Stimulated activated CD4-positive, alpha-beta T cell treated with anti-CD3 and anti-CD28 coated beads, Interleukin-1b, Interleukin-23, amount 100 ng/mL, for 48 hours (primary cell): ENCODE results near the gene PDE6B.

Source experiments
- DNase-seq: peaks from one replicate; pipeline ENCODE4 v3.0.0-alpha.2; 2020

Gene PDE6B

DNA sequence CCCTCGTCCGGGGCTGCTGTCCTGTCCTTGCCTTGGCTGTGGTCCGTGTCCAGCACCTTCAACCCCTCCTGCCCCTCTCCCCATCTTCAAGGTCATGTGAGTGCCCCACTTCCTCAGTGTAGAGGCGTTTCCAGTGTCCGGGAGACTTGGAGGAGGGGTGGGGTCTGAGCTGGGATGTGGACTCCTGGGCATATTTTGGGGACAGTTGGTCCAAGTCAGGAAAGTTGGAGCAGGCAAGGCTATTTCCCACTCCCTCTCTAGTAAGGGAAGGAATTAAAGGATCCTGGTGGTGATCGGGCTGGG is 83.2 kb downstream of the PDE6B start:
- no peak for DNase-seq

DNA sequence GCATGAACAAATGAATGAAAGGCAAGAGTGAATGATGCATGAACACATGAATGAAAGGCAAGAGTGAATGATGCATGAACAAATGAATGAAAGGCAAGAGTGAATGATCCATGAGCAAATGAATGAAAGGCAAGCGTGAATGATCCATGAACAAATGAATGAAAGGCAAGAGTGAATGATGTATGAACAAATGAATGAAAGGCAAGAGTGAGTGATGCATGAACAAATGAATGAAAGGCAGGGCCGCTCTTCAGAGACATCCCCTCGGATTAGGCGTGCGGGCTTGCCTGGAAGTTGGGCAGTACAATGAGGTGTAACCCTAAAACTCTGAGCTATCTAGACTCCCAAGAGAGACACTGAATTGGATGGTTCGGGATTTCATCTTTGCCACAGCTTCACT is 84.0 kb downstream of the PDE6B start:
- DNase-seq = no peak

DNA sequence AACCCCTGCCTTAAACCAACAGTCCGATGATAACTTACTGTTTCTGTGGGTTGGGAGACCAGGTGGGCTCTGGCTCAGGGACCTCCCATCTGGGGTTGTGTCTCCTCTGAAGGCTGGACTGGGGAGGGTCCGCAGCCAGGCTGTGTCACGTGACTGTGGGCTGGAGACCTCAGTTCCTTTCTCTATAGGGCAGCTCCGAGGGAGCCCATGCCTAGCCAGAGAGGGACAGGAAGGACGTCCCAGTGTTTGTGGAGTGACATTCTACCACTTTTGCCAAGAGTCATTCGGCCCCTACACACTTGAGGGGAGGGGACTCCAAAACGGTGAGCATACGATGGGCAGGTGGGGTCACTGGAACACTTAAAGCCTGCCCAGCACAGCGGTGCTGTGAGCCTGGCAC is 84.7 kb downstream of the PDE6B start:
- no peak for DNase-seq

DNA sequence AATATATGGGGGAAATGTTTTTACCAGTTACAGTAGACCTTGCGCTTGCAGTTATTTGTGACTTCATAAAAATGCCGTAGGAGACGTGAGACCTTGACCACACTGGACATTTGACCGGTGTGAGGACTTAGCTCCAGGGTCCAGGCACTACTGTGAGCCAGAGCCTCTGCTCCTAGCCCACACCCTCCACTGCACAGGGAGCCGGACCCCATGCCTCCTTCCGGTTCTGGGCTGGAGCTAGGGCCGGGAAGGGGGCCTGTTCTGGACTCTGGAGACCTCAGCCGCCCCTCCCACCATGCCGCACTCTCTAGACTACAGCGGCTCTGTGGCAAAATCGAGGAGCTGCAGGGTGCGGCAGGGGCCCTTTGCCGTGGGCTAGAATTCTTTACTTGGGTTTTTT is 85.5 kb downstream of the PDE6B start:
- DNase-seq = no peak

DNA sequence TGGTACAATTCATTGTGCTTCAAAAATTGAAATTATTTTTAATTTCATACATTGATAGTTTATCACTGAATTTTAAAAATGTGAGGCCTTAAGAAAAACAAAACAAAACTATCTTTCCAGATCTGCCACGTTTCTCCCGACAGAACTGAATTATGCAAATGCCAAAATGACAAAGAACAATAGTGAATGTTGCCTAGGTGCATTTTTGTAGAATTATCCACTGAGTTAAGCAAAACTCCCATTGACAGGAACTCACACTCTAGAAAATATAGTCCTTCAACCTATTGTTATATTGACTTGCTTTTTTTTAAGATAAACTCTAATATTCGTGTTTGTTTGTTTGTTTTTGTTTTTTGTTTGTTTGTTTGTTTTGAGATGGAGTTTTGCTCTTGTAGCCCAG is 86.7 kb downstream of the PDE6B start:
- DNase-seq = no peak

DNA sequence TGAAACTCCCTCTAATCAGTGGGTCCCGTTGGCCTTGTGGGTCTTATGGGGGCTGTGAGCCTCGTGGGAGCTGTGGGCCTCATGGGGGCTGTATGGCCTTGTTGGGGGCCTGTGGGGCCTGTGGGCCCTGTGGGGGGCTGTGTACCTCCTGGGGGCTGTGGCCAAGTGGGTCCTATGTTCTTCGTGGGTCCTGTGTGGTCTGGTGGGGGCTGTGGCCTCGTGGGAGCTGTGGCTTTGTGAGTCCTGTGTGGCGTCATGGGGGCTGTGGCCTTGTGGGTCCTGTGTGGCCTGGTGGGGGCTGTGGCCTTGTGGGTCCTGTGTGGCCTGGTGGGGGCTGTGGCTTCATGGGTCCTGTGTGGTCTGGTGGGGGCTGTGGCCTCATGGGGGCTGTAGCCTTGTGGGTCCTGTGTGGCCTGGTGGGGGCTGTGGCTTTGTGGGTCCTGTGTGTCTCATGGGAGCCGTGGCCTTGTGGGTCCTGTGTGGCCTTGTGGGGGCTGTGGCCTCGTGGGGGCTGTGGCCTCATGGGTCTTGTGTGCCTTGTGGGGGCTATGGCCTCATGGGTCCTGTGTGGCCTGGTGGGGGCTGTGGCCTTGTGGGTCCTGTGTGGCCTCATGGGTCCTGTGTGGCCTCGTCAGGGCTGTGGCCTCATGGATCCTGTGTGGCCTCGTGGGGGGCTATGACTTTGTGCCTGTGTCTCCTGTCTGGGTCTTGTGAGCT is 87.7 kb downstream of the PDE6B start:
- DNase-seq = no peak

DNA sequence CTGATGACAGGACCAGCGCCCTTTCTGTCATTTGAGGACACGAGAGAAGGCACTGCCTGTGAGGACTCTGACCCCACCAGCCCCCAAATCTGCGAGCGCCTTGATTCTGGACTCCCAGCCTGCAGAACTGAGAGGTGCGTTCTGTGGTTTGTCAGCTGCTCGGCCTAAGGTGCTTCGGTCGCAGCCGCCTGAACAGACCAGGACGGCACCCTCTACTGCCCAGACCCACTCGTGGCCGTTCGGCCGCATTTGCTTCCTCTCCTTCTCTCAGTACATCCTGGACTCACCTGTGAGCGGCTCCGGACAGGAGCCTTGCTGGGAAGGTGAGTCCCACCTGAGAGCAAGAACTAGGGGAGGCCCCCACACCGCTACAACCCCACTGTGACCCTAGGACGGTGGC is 88.7 kb downstream of the PDE6B start:
- DNase-seq = no peak

DNA sequence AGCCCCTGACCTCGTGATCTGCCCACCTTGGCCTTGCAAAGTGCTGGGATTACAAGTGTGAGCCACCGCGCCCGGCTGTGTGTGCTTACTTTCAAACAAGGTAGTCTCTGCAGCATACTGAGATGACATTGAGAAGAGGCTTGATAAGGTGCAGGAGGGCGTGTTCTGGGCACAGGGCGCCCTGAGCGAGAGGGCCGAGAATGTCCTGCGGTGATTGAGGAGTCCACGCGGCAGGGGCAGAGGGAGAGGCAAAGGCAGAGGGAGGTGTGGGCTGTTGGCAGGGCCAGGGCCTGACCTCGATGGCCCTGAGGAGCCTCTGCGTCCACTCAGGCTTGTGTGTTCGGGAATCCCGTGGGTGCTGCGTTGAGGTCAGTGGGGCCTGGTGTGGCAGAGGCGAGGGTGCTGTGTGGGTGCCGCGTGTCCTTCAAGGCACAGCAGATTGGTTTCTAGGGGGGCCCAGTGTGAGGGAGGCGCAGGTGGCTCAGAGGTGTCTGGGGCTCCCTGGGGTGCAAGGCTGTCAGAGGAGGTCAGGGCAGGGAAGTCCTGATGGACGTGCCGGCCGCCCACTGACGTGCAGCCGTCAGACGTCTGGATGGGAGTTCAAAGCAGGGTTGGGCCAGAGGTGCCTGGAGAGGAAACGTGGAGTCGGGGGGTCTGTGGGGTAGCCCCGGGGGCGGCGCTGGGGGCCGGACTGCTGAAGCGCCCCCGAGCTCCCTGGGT is 92.4 kb downstream of the PDE6B start:
- DNase-seq = no peak

DNA sequence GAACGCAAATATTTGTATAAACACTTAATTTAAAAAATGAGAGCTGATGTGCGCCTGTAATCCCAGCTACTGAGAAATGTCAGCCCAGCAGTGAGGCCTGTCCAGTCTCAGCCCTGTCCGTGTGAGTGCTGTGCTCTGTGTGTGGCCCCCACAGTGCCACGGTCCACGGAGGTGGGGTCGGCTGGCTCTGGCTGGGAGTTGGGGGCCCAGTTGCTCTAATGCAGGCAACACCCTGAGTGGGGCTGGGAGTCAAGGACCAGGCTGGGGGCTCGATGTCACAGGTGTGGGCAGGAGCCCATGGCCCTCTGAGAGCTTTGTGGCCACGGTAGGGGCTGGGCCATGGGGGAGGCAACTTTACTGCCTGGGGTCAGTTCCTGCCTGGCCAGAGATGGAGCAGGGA is 93.1 kb downstream of the PDE6B start:
- no peak for DNase-seq
